ENCODE measurements around the gene RPL11.

GRCh38 chr1:23667411-23667810, 24.2 kb upstream of the RPL11 start:
- TF ChIP-seq CTCF (IDR thresholded peaks at IDR 0.05; ENCODE audit: low read depth, low read length): no peak
- TF ChIP-seq EZH2phosphoT487 (IDR thresholded peaks at IDR 0.05; ENCODE audit: low read depth): no peak

All from OCI-LY3 (cell line).